Endothelial cell of umbilical vein (primary cell): ENCODE data around the gene CISD3. TPM values are rescaled to one million over a fixed set of nuclear protein-coding genes. Genes with fewer than 3 reads are reported as not detected.

ENCODE experiments used
- BruUV-seq: library from RNA; stranded (reverse); fragments of 400-500 nt; replicated peaks from 2 replicates; lab custom pipeline; 2021; lab: Mats Ljungman, UMichigan
- CTCF ChIA-PET: fragments of 300-600, 350-600 bp; sonication (Branson Sonifier 250); formaldehyde crosslinking; loops from one replicate; lab custom pipeline; 2021; ENCODE audit warnings: antibody characterized with exemption, inconsistent platforms; lab: Charles Lee
- POLR2A ChIA-PET: fragments of 300-600, 350-600 bp; sonication (Branson Sonifier 250); formaldehyde crosslinking; loops from one replicate; lab custom pipeline; 2021; ENCODE audit warnings: antibody characterized with exemption, inconsistent platforms; lab: Charles Lee
- DNase-seq: peaks from one replicate; pipeline ENCODE4 v3.0.0-alpha.2; 2011; ENCODE audit warnings: low read depth, low spot score
- FAIRE-seq: peaks from 2 replicates; lab custom pipeline; 2011; peaks lifted over from hg19 to GRCh38; lab: Jason Lieb, UNC
- H2AFZ ChIP-seq: 2 replicates; pipeline ENCODE4 v1.6.0; 2012; ENCODE audit warnings: low read depth, low read length, control low read depth, inconsistent platforms
- H3K27ac ChIP-seq: 2 replicates; pipeline ENCODE4 v1.5.1; 2011; ENCODE audit warnings: low read depth, mild to moderate bottlenecking, control low read depth, low read length, moderate library complexity; ENCODE audit not compliant: insufficient read depth
- H3K27me3 ChIP-seq, 2 experiments: 2 replicates each; pipeline versions ENCODE4 v1.6.0 to v1.6.1; 2011; ENCODE audit warnings: low read length in 2 of 2, mixed read lengths in 1 of 2; ENCODE audit not compliant: control insufficient read depth in 2 of 2, insufficient read depth in 2 of 2
- H3K36me3 ChIP-seq, 2 experiments: 2 replicates in 1 of 2; 3 replicates in 1 of 2; pipeline ENCODE4 v1.5.1; 2011; ENCODE audit warnings: low read length in 2 of 2, mild to moderate bottlenecking in 1 of 2, moderate library complexity in 1 of 2; ENCODE audit not compliant: control insufficient read depth in 2 of 2, insufficient read depth in 2 of 2; ENCODE audit errors: extremely low read depth in 1 of 2
- H3K4me1 ChIP-seq: 3 replicates; pipeline ENCODE4 v1.5.1; 2011; ENCODE audit warnings: mild to moderate bottlenecking, low read length; ENCODE audit not compliant: control insufficient read depth, insufficient read depth; ENCODE audit errors: extremely low read depth
- H3K4me2 ChIP-seq: 2 replicates; pipeline ENCODE4 v1.6.1; 2011; ENCODE audit warnings: low read length, control low read depth, mixed read lengths; ENCODE audit not compliant: insufficient read depth
- H3K4me3 ChIP-seq, 3 experiments: fragments of 200-600 bp in 1 of 3; sonication (generic), shearing (Covaris generic) in 1 of 3; replicated peaks in 1 of 3; 2 replicates each; pipeline ENCODE4 v1.5.1; 2011 to 2016; ENCODE audit warnings: control low read depth in 3 of 3, low read length in 3 of 3, mild to moderate bottlenecking in 2 of 3, inconsistent platforms in 1 of 3, low read depth in 1 of 3, moderate library complexity in 1 of 3; ENCODE audit not compliant: insufficient read depth in 1 of 3
- H3K79me2 ChIP-seq: 2 replicates; pipeline ENCODE4 v1.6.0; 2012; ENCODE audit warnings: low read length, inconsistent platforms; ENCODE audit not compliant: control insufficient read depth, insufficient read depth
- H3K9ac ChIP-seq: replicated peaks from 2 replicates; pipeline ENCODE3; 2011; ENCODE audit warnings: low read length, control low read depth; ENCODE audit not compliant: insufficient read depth; ENCODE audit errors: extremely low read depth
- H3K9me1 ChIP-seq: replicated peaks from 3 replicates; pipeline ENCODE4 v1.6.0; 2011; ENCODE audit warnings: mild to moderate bottlenecking, low read length; ENCODE audit not compliant: control insufficient read depth, insufficient read depth; ENCODE audit errors: extremely low read depth
- H3K9me3 ChIP-seq: replicated peaks from 2 replicates; pipeline ENCODE4 v1.5.1; 2012; ENCODE audit warnings: low read length, inconsistent platforms; ENCODE audit not compliant: control insufficient read depth, insufficient read depth
- H4K20me1 ChIP-seq: replicated peaks from 2 replicates; pipeline ENCODE3; 2011; ENCODE audit warnings: mild to moderate bottlenecking, low read length; ENCODE audit not compliant: control insufficient read depth, insufficient read depth; ENCODE audit errors: extremely low read depth
- CTCF ChIP-seq, 2 donors: IDR thresholded peaks; 1 replicate in 1 of 2; 2 replicates in 1 of 2; pipeline ENCODE4 v1.5.1; 2011; ENCODE audit warnings: low read length in 2 of 2, mild to moderate bottlenecking in 2 of 2, moderate library complexity in 2 of 2, control low read depth in 1 of 2, inconsistent platforms in 1 of 2, low read depth in 1 of 2; ENCODE audit not compliant: insufficient read depth in 1 of 2; ENCODE audit errors: extremely low read depth in 1 of 2
- EZH2 ChIP-seq: IDR thresholded peaks from 2 replicates; pipeline ENCODE4 v1.6.1; 2012; ENCODE audit warnings: borderline replicate concordance, low read depth, mild to moderate bottlenecking, moderate library complexity, low read length, inconsistent platforms; ENCODE audit not compliant: severe bottlenecking
- FOS ChIP-seq: IDR thresholded peaks from 2 replicates; pipeline ENCODE4 v1.6.1; 2011; ENCODE audit warnings: mild to moderate bottlenecking, low read length, moderate library complexity, borderline replicate concordance; ENCODE audit not compliant: insufficient read depth
- GATA2 ChIP-seq: IDR thresholded peaks from 2 replicates; pipeline ENCODE4 v1.7.0; 2011; ENCODE audit warnings: low read depth, mild to moderate bottlenecking, moderate library complexity, mixed read lengths, low read length; ENCODE audit not compliant: insufficient read length, insufficient read depth
- JUN ChIP-seq: IDR thresholded peaks from 2 replicates; pipeline ENCODE4 v1.6.1; 2011; ENCODE audit warnings: borderline replicate concordance, low read depth; ENCODE audit not compliant: insufficient read length, insufficient read depth
- MAX ChIP-seq: IDR thresholded peaks from 2 replicates; pipeline ENCODE4 v1.6.1; 2011; ENCODE audit not compliant: insufficient read depth, insufficient read length
- MYC ChIP-seq: IDR thresholded peaks from one replicate; pipeline ENCODE4 v1.6.1; 2011; ENCODE audit warnings: mild to moderate bottlenecking, low read depth, low read length
- POLR2A ChIP-seq: IDR thresholded peaks from 2 replicates; pipeline ENCODE4 v1.6.1; 2012; ENCODE audit warnings: low read depth, mild to moderate bottlenecking, control low read depth, low read length
- POLR2AphosphoS5 ChIP-seq: IDR thresholded peaks from 2 replicates; pipeline ENCODE4 v1.6.1; 2012; ENCODE audit warnings: low read depth, mild to moderate bottlenecking, control low read depth, low read length, moderate library complexity; ENCODE audit not compliant: insufficient read depth
- dilution Hi-C: fragments of 300-500 bp; cut with MboI; formaldehyde crosslinking; loops from one replicate; pipeline ENCODE4 v1.15.0; 2019; ENCODE audit warnings: low sequenced_read_pairs; ENCODE audit not compliant: extremely low pct_ligation_motif_present
- intact Hi-C: fragments of 100-400 bp; cut with micrococcal nuclease; formaldehyde crosslinking; loops from one replicate; pipeline ENCODE4 v1.10.0; 2022
- polyA plus RNA-seq, 4 experiments: library from polyadenylated mRNA; depleted of rRNA in 3 of 4; stranded (reverse) in 3 of 4; unstranded in 1 of 4; fragments of >200 nt; gene quantifications; 2 replicates each; pipeline versions ENCODE4 v1.2.1 to v1.2.3, GENCODE V29; 2011 to 2012; ENCODE audit warnings: missing spikeins in 1 of 4
- total RNA-seq: library from RNA; stranded (reverse); gene quantifications from 2 replicates; pipeline ENCODE4 v1.2.3, GENCODE V29; 2021

Gene CISD3
- total and polyA plus RNA-seq, 2 donors (not counting 3 experiments of a cell fraction or from before 2014, with no cell fraction given), result 8.7 to 23.7 TPM

GRCh38 chr17:38762231-38762630 lies 32.1 kb downstream of the CISD3 start:
- dilution Hi-C loops, result no loop called here
- no TSS peak for BruUV-seq
- no peak overlapping the region for H3K9ac ChIP-seq
- no peaks in the 10 kb centered on the region for H3K4me1 ChIP-seq
- no peaks in the 10 kb centered on the region for H3K27me3 ChIP-seq
- H4K20me1 ChIP-seq, result no peaks in the 10 kb centered on the region
- H3K4me2 ChIP-seq, result no peak overlapping the region
- ChIA-PET POLR2A (no interaction called here), CTCF (interaction anchor here (0.5 to 1.9 kb wide), 8 partner anchors 9 to 413 kb away, joined by 3 to 12 read pairs (median 4); partner anchors contain the start of gene PSMB3)
- FAIRE-seq (no peak), DNase-seq (no peak)
- intact Hi-C loops, result no loop called here
- H3K36me3 ChIP-seq, result peaks cover 19 to 40% of the 10 kb centered on the region in 2 experiments
- peaks cover 1% of the 10 kb centered on the region for H3K79me2 ChIP-seq
- no peak overlapping the region for H2AFZ ChIP-seq
- no peaks in the 10 kb centered on the region for H3K9me3 ChIP-seq
- H3K4me3 ChIP-seq, result no peak overlapping the region
- no peak for TF ChIP-seq POLR2AphosphoS5
- no peak for TF ChIP-seq MYC
- no peak for TF ChIP-seq FOS
- no peak for TF ChIP-seq EZH2
- no peaks in the 10 kb centered on the region for H3K9me1 ChIP-seq
- no peak overlapping the region for H3K27ac ChIP-seq

DNA sequence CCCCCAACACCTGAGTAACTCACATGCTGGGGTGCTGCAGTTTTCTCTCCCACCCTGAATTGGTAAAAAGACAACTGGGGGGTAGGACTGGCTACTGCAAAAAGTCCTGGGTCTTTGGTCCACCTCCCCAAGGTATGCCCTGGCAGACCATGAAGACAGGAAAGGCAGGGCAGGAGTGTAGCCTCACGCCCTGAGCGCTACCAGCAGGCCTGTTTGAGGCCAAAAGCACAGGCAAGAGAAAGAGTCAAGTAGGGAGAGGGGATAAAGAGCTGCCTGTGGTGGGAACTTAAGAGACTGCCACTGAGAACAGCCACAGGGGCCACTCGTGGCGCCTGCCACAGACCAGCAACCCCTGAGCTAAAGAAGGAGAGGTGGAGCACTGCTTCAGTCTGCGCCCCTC lies 36.2 kb downstream of the CISD3 start:
- Histone ChIP-seq H3K36me3 (peaks cover 8 to 54% of the 10 kb centered on the region in 2 experiments), H3K79me2 (no peaks in the 10 kb centered on the region), H2AFZ (no peak overlapping the region), H4K20me1 (no peaks in the 10 kb centered on the region), H3K4me3 (no peak overlapping the region), H3K4me1 (no peaks in the 10 kb centered on the region), H3K4me2 (no peak overlapping the region), H3K9me3 (no peaks in the 10 kb centered on the region), H3K9ac (no peak overlapping the region), H3K9me1 (no peaks in the 10 kb centered on the region), H3K27me3 (no peaks in the 10 kb centered on the region), H3K27ac (no peak overlapping the region)
- dilution Hi-C loops (no loop called here), intact Hi-C loops (no loop called here)
- FAIRE-seq (no peak), DNase-seq (no peak)
- CTCF ChIA-PET, result no interaction called here
- no peak for TF ChIP-seq EZH2
- TF ChIP-seq CTCF (IDR thresholded peaks at IDR 0.05; ENCODE audit: extremely low read depth in 1 of 2, insufficient read depth in 1 of 2, low read depth in 1 of 2, low read length in 2 of 2), result no peak
- no peak for TF ChIP-seq FOS
- TF ChIP-seq MAX, result no peak
- TF ChIP-seq POLR2A, result no peak
- TF ChIP-seq MYC, result no peak
- TF ChIP-seq POLR2AphosphoS5, result no peak
- TF ChIP-seq GATA2, result no peak
- TF ChIP-seq JUN, result no peak
- POLR2A ChIA-PET, result no interaction called here
- no TSS peak for BruUV-seq
